Ecto neural progenitor cell (in vitro differentiated cells): Measurements from ENCODE around the gene KIF24.
"Not testable (repeated sequence)": the region's sequence is repeated elsewhere in the genome, so short reads cannot be mapped to it uniquely, and the experiment has no call there.

Source experiments
- DNase-seq: peaks from one replicate; pipeline ENCODE4 v3.0.0-alpha.2; 2018; ENCODE audit warnings: low spot score

Gene KIF24

GRCh38 chr9:34322899-34323591 lies 6.0 kb downstream of the KIF24 start:
- no peak for DNase-seq

DNA sequence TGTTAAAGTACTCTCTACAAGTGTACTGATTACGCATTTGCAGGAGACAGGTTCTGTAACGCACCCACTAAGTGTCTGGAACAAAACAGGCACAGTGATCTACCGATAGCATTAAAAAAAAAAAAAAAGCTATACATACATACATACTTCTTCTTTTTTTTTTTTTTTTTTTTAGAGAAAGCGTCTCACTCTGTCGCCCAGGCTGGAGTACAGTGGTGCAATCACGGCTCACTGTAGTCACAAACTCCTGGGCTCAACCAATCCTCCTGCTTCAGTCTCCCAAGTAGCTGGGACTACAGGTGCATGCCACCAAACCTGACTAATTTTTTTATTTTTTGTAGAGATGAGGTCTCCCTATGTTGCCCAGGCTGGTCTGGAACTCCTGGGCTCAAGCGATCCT lies 7.6 kb downstream of the KIF24 start:
- no peak for DNase-seq

DNA sequence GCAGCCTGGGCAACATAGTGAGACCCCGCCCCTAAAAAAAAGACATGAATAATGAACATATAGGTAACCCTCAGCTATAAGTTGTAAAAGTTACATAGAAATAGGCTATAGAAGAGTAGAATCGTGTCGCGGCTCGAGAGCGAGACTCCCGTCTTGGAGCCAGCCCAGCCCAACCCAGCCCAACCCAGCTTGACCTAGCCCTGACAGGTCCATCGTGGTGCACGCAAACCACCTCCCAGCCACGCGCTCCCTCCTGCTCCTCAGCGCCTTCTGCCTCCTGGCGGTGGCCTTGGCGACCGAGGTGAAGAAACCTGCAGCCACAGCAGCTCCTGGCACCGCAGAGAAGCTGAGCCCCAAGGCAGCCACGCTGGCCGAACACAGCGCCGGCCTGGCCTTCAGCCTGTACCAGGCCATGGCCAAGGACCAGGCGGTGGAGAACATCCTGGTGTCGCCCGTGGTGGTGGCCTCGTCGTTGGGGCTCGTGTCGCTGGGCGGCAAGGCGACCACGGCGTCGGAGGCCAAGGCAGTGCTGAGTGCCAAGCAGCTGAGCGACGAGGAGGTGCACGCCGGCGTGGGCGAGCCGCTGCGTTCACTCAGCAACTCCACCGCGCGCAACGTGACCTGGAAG lies 10.8 kb downstream of the KIF24 start:
- DNase-seq: no peak

DNA sequence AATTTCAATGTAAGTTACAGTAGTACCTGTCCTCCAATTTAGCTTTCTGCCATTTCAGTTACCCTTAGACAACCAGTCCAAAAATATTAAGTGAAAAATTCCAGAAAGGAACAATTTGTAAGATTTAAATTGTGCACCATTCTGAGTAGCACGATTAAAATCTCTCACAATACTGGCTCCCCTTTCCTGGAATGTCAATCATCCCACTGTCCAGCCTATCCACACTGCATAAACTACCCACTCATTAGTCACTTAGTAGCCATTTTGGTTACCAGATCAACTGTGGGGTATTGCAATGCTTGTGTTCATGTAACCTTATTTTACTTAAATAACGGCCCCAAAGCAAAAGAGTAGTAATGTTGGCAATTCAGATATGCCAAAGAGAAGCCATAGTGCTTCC lies 11.6 kb downstream of the KIF24 start:
- no peak for DNase-seq

DNA sequence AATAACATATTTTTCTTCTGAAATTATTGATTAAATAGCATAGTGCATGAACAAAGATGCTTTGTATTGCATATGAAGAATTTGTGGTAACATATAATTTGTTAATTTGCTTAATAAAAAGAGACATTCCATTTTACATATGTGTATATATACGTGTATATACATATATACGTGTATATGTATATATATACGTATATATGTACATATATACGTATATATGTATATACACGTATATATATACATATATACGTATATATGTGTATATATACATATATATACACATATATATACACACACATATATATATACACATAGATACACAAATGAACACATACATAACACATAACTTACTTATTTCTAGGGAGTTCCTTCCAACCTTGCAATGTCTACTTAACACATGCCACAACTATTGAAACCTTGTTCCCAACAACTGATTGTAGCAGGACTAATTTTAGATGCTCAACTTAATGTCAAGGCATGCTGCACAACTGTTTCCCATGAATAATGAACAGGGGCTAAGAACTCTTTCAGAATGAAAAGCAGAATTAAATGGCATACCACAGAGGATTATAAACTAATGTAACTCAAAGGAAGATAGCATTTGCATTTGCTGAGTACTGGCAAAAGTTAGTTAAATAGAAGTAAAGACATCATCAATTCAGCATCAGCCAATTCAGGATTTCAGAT lies 17.4 kb downstream of the KIF24 start:
- no peak for DNase-seq

- no peak for DNase-seq
Measured at GRCh38 chr9:34310215-34310614, 18.9 kb downstream of the KIF24 start.

DNA sequence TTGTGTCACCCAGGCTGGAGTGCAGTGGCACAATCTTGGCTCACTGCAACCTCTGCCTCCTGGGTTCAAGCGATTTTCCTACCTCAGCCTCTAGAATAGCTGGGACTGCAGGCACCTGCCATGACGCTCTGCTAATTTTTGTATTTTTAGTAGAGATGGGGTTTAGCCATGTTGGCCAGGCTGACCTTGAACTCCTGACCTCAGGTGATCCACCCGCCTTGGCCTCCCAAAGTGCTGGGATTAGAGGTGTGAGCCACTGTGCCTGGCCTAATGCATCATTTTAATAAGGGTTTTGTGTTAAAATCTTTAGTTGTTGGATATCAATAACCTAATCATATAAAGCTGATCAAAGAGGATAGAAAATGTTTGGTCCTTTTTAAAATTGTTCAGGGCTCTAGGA lies 20.8 kb downstream of the KIF24 start:
- not testable (repeated sequence) for DNase-seq

GRCh38 chr9:34301064-34301463 lies 28.0 kb downstream of the KIF24 start:
- not testable (repeated sequence) for DNase-seq

GRCh38 chr9:34292552-34292951 lies 36.5 kb downstream of the KIF24 start:
- no peak for DNase-seq

- no peak for DNase-seq
Measured at GRCh38 chr9:34291423-34291822, 37.6 kb downstream of the KIF24 start.

DNA sequence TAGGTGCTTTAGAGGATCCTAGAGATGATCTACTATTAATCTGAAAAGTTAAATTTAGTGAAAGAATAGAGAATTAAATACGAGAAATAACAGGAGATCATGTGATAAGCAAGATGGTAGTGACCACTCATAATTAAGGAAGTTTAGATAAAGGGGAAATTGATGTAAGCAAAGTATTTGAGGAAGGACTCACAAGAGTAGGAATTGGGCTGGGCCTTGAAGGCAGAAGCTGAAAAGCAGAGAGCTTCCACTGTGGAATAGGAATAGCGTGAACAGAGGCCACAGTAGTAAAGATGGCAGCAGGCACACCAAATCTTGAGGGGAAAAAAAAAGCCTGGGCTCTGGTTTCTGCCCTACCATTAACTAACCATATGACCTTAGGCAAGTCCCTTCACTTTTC lies 38.0 kb downstream of the KIF24 start:
- DNase-seq: no peak

- DNase-seq: no peak
Measured at GRCh38 chr9:34289159-34289558, 39.9 kb downstream of the KIF24 start.

DNA sequence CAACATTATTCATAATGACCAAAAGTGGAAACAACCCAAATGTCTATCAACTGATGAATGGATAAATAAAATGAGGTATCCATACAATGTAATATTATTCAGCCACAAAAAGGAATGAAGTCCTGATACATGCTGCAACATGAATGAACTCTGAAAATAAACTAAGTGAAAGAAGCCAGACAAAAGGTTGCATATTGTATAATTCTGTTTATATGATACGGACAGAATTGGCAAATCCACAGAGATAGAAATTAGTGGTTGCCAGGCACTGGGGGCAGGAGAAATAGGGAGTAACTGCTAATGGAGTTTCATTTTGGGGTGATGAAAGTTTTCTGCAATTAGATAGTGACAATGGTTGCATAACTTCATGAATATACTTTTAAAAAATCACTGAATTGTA lies 47.0 kb downstream of the KIF24 start:
- no peak for DNase-seq

GRCh38 chr9:34279411-34279810 lies 49.7 kb downstream of the KIF24 start:
- no peak for DNase-seq
